Activated T-helper 9 cell treated with anti-CD3 and anti-CD28 coated beads, Interleukin-2, amount 50 U/mL, for 16 hours (primary cell): Measurements from ENCODE around the gene TRAF3.
"Not testable (repeated sequence)": the region's sequence is repeated elsewhere in the genome, so short reads cannot be mapped to it uniquely, and the experiment has no call there.

Experiments
- DNase-seq: peaks from one replicate; pipeline ENCODE4 v3.0.0-alpha.2; 2020; ENCODE audit warnings: low read depth

TRAF3 gene

GRCh38 chr14:102807013-102807406, 29.8 kb downstream of the TRAF3 start:
- no peak for DNase-seq

DNA sequence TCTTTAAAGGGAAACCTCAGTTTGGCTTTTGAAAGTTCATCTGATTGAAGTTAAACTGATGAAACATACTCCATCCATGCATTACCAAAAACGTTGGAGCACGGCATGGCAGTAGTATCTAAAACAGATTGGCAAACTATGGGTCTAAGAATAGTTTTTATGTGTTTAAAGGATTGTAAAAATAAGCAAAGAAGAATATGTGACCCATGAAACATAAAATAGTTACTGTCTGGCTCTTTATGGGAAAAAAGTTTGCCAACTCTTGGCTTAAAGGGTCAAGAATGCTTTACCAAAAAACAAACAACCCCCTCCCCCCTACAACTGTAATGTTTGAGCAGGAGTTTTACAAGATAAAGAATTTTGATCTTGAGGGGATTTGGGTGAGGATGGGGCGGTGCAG, 32.6 kb downstream of the TRAF3 start:
- no peak for DNase-seq

DNA sequence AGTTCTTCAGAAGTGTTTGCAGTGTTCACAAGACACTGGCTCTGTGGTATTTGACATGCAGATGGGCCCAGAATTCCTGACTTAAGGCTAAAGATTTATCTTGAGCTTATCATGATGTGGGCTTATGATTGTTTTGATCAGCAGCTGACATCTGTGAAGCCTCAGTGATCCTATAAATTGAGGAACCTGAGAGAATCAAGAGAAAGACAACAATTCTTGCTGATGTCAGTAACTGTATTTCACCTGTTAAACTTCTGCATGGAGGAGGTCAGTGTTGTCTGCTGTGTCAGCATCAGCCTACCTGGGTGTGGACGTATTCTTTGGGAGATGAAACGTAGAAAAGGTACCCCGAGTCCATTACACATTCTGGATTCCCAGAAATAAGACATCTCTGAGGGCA, 33.3 kb downstream of the TRAF3 start:
- no peak for DNase-seq

GRCh38 chr14:102811254-102811963, 34.2 kb downstream of the TRAF3 start:
- no peak for DNase-seq

GRCh38 chr14:102811971-102812370, 34.7 kb downstream of the TRAF3 start:
- DNase-seq: no peak

- DNase-seq: no peak
Measured at GRCh38 chr14:102813691-102814090, 36.4 kb downstream of the TRAF3 start.

DNA sequence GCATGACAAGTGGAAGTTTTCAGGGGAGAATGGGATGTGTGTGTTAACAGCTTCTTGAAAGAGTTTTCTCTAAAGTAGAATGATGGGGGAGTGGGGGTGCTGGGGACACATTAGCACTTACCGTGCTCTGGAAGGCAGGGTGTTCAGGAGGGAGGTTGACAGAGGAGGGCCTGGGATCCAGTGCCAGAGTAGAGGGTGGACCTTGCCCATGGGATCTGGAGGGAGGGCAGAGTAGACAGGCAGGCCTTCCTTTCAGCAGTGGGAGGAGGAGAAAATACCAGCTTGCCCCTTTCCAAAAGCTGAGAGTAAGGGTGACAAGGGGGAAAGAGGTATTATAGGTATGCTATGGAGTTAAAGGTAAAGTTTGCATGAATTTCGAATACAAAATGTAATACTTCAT, 40.1 kb downstream of the TRAF3 start:
- no peak for DNase-seq

GRCh38 chr14:102817942-102818940, 41.0 kb downstream of the TRAF3 start:
- no peak for DNase-seq

DNA sequence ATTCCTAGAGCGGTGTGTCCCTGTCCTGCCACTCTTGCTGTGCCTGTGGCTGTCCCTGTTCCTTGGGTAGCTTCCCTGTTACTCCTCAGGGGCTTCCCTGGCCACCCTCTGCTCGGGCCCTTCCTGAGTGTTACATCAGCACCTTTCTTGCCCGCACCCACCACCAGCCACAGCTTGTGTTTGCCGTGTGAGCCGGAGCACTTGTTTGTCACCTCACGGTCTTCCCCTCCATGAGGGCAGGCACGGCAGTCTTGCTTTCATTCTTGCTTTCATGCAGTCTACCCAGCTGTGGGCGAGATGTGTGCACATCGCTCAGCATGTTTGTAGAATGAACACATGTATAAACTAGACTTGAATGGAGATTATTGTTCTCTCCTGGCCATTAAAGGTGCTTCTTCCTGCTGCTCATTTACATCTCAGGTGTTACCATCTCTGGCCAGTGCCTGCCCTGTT, 42.0 kb downstream of the TRAF3 start:
- peak; percentile 68 for DNase-seq

GRCh38 chr14:102819747-102820330, 42.6 kb downstream of the TRAF3 start:
- no peak for DNase-seq

GRCh38 chr14:102821252-102821651, 44.0 kb downstream of the TRAF3 start:
- DNase-seq: no peak

GRCh38 chr14:102822311-102822863, 45.1 kb downstream of the TRAF3 start:
- DNase-seq: peak; percentile 25

DNA sequence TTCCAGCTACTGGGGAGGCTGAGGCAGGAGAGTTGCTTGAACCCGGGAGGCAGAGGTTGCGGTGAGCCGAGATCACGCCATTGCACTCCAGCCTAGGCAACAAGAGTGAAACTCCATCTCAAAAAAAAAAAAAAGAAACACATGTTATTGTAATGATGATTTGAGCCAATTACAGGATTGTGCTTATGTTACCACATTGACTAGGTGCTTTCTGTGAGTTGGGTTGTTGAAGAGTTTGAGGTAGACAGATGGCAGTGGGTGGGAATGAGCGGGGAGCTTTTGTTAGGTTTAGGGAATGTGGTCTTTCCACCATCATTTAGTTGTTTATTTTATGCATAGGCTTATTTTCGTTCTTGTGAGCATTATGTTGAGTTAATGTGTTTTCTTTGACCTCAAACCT, 45.6 kb downstream of the TRAF3 start:
- not testable (repeated sequence) for DNase-seq

- no peak for DNase-seq
Measured at GRCh38 chr14:102823546-102823945, 46.3 kb downstream of the TRAF3 start.

- DNase-seq: no peak
Measured at GRCh38 chr14:102824832-102825231, 47.6 kb downstream of the TRAF3 start.

DNA sequence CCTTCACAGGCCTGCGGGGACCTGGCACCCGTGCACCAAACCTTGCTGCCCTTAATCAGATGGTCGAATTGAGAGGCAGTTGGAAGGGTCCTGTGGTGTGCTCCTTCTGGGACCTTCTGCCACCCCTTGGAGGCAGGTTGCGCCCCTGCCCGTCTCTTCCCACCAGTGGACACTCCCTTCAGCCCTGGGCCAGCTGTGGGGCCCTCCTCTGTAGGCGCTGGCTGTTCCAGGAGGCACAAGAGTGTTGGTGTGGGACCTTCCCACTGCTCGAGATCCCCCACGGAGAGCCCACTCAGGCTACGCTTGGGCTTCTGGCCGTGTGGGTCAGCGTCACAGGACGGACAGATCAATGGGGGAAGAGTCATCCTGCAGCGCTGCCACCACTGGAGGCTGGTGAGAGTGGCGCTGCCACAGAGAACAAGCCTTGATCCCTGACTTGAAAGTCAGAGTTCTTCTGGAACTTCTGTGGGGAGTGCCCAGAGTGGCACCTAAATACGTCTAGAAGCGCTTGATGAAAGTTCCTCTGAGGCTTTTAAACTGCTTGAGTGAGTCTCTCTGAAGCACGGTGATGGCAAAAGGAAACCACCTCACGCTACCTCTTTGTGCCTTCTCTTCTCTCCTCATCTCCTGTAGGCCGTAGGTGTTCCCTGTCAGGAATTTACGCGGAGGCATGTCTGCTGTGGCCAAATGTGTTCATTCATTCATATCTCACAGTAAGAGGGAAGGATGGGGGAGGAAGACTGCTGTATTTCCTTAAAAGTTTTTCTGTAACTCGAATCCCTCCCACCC, 48.3 kb downstream of the TRAF3 start:
- no peak for DNase-seq

- no peak for DNase-seq
Measured at GRCh38 chr14:102826161-102826560, 48.9 kb downstream of the TRAF3 start.

GRCh38 chr14:102826751-102827675, 49.8 kb downstream of the TRAF3 start:
- DNase-seq: no peak

DNA sequence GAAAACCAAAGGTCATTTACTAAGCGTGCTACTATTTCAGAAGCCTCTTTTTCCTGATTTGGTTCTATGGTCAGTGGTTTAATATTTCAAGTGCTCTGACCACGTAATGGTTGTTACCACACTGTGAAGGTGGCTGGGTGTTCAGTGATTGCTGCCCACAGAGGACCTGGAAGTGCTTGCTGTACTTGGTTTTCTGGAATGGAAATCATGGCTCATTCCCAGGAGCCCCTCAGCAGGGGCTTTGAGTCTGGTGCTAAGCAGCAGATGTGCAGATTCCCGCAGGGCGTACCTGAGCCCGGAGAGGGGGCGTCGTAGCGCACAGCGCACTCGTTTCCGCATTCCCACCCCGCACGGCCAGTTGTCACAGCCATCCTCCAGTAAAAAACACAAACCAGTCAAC, 50.5 kb downstream of the TRAF3 start:
- DNase-seq: no peak

DNA sequence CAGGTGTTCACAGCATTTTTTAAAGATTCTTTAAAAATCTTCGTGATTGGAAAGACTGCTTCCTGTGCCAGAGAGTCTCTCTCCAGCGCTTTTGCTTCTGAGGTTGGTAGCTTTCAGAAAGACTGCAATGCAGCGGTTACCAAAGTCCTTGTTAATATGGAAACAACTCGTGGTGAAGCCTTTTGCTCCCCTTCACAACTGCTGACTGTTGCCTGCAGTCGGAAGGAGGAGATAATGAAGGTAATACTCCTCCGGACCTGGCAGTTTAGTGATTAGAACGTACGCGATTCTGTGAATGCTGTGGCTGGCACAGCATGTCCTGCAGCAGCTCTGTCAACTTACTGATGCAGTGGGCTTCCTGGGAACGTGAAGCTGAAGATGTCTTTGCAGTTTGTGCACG, 50.9 kb downstream of the TRAF3 start:
- no peak for DNase-seq
